Calu3 (cell line): Measurements from ENCODE around the gene DGUOK. TPM values are rescaled to one million over a fixed set of nuclear protein-coding genes. Genes with fewer than 3 reads are reported as not detected.

Source experiments
- BruUV-seq: library from RNA; stranded (reverse); fragments of 400-500 nt; replicated peaks from 2 replicates; lab custom pipeline; 2021; lab: Mats Ljungman, UMichigan
- CTCF ChIA-PET: fragments of 300-600 bp; sonication (Branson Sonifier 250); formaldehyde crosslinking; loops from one replicate; lab custom pipeline; 2022; ENCODE audit warnings: antibody characterized with exemption; lab: Charles Lee
- DNase-seq: peaks from one replicate; pipeline ENCODE4 v3.0.0; 2022
- H3K27ac Mint-ChIP-seq: one replicate; pipeline ENCODE4 v1.8.0; 2022; ENCODE audit warnings: mixed read lengths; ENCODE audit not compliant: unreplicated experiment
- H3K27me3 Mint-ChIP-seq: one replicate; pipeline ENCODE4 v1.8.0; 2022; ENCODE audit warnings: mixed read lengths; ENCODE audit not compliant: unreplicated experiment
- H3K36me3 Mint-ChIP-seq: one replicate; pipeline ENCODE4 v1.8.0; 2022; ENCODE audit warnings: mild to moderate bottlenecking, moderate library complexity, mixed read lengths; ENCODE audit not compliant: insufficient read depth, unreplicated experiment
- H3K4me1 Mint-ChIP-seq: one replicate; pipeline ENCODE4 v1.8.0; 2022; ENCODE audit warnings: mild to moderate bottlenecking, low read depth, mixed read lengths; ENCODE audit not compliant: unreplicated experiment
- H3K4me3 Mint-ChIP-seq: one replicate; pipeline ENCODE4 v1.8.0; 2022; ENCODE audit warnings: mild to moderate bottlenecking, low read depth, moderate library complexity, mixed read lengths; ENCODE audit not compliant: unreplicated experiment
- H3K9me3 Mint-ChIP-seq: one replicate; pipeline ENCODE4 v1.8.0; 2022; ENCODE audit warnings: low read depth, mixed read lengths; ENCODE audit not compliant: unreplicated experiment
- CTCF ChIP-seq: fragments of 200-600 bp; IDR thresholded peaks from one replicate; pipeline ENCODE4 v1.8.0; 2022; ENCODE audit warnings: antibody characterized with exemption; ENCODE audit not compliant: unreplicated experiment
- intact Hi-C: fragments of 100-400 bp; cut with micrococcal nuclease; formaldehyde crosslinking; loops from one replicate; pipeline ENCODE4 v1.10.0; 2022; ENCODE audit not compliant: unreplicated experiment
- total RNA-seq: library from RNA; stranded (reverse); gene quantifications from 2 replicates; pipeline ENCODE4 v1.2.3, GENCODE V29; 2022

The DGUOK gene
- total RNA-seq, 1 experiment from 2014 or later, result 78.6 TPM

GRCh38 chr2:73975731-73976130 is 49.1 kb downstream of the DGUOK start:
- intact Hi-C loops, result no loop called here
- no peak for DNase-seq
- Mint-ChIP-seq H3K36me3 (peaks cover 9% of the 10 kb centered on the region), H3K27me3 (no peaks in the 10 kb centered on the region), H3K27ac (no peak overlapping the region), H3K9me3 (no peaks in the 10 kb centered on the region), H3K4me1 (peaks cover 21% of the 10 kb centered on the region), H3K4me3 (no peak overlapping the region)
- BruUV-seq, result no TSS peak
- no peak for TF ChIP-seq CTCF
- CTCF ChIA-PET, result no interaction called here

GRCh38 chr2:73976803-73977202 is 50.1 kb downstream of the DGUOK start:
- no peaks in the 10 kb centered on the region for H3K9me3 Mint-ChIP-seq
- H3K36me3 Mint-ChIP-seq, result peaks cover 20% of the 10 kb centered on the region
- BruUV-seq, result no TSS peak
- no peaks in the 10 kb centered on the region for H3K27me3 Mint-ChIP-seq
- H3K4me3 Mint-ChIP-seq, result no peak overlapping the region
- no peak for TF ChIP-seq CTCF
- DNase-seq, result no peak
- CTCF ChIA-PET, result no interaction called here
- no peak overlapping the region for H3K27ac Mint-ChIP-seq
- H3K4me1 Mint-ChIP-seq, result peaks cover 32% of the 10 kb centered on the region
- intact Hi-C loops, result no loop called here

GRCh38 chr2:73977466-73977865 is 50.8 kb downstream of the DGUOK start:
- H3K27me3 Mint-ChIP-seq, result no peaks in the 10 kb centered on the region
- CTCF ChIA-PET, result no interaction called here
- intact Hi-C loops, result no loop called here
- no peaks in the 10 kb centered on the region for H3K9me3 Mint-ChIP-seq
- no peak overlapping the region for H3K27ac Mint-ChIP-seq
- no peak for DNase-seq
- H3K36me3 Mint-ChIP-seq, result peaks cover 25% of the 10 kb centered on the region
- BruUV-seq, result no TSS peak
- peaks cover 38% of the 10 kb centered on the region for H3K4me1 Mint-ChIP-seq
- no peak for TF ChIP-seq CTCF
- H3K4me3 Mint-ChIP-seq, result no peak overlapping the region

GRCh38 chr2:73979021-73979420 is 52.3 kb downstream of the DGUOK start:
- Mint-ChIP-seq H3K9me3 (no peaks in the 10 kb centered on the region), H3K4me3 (no peak overlapping the region), H3K27ac (peak overlapping the region; percentile 32), H3K36me3 (peaks cover 38% of the 10 kb centered on the region), H3K27me3 (no peaks in the 10 kb centered on the region), H3K4me1 (peaks cover 53% of the 10 kb centered on the region)
- CTCF ChIA-PET, result no interaction called here
- intact Hi-C loops, result no loop called here
- DNase-seq, result no peak
- BruUV-seq, result no TSS peak
- TF ChIP-seq CTCF, result no peak
